Mononuclear cell (primary cell): ENCODE measurements around the gene RPA1. TPM values are rescaled to one million over a fixed set of nuclear protein-coding genes. Genes with fewer than 3 reads are reported as not detected.

Experiments
- H3K27me3 ChIP-seq: 2 replicates; pipeline ENCODE4 v1.6.0; 2011; ENCODE audit warnings: low read length, control low read depth; ENCODE audit not compliant: insufficient read depth
- H3K4me1 ChIP-seq: 2 replicates; pipeline ENCODE4 v1.5.1; 2011; ENCODE audit warnings: mild to moderate bottlenecking, low read length, control low read depth; ENCODE audit not compliant: insufficient read depth
- H3K4me3 ChIP-seq: 2 replicates; pipeline ENCODE4 v1.5.1; 2011; ENCODE audit warnings: mild to moderate bottlenecking, low read length, moderate library complexity
- H3K9me3 ChIP-seq: 2 replicates; pipeline ENCODE4 v1.5.1; 2011; ENCODE audit warnings: low read depth, mild to moderate bottlenecking, control low read depth, low read length
- total RNA-seq: library from RNA; depleted of rRNA; stranded (reverse); fragments of >200 nt; gene quantifications from one replicate; pipeline ENCODE4 v1.2.3, GENCODE V29; 2012

The RPA1 gene
- total RNA-seq, 1 donor, result 21.3 TPM

DNA sequence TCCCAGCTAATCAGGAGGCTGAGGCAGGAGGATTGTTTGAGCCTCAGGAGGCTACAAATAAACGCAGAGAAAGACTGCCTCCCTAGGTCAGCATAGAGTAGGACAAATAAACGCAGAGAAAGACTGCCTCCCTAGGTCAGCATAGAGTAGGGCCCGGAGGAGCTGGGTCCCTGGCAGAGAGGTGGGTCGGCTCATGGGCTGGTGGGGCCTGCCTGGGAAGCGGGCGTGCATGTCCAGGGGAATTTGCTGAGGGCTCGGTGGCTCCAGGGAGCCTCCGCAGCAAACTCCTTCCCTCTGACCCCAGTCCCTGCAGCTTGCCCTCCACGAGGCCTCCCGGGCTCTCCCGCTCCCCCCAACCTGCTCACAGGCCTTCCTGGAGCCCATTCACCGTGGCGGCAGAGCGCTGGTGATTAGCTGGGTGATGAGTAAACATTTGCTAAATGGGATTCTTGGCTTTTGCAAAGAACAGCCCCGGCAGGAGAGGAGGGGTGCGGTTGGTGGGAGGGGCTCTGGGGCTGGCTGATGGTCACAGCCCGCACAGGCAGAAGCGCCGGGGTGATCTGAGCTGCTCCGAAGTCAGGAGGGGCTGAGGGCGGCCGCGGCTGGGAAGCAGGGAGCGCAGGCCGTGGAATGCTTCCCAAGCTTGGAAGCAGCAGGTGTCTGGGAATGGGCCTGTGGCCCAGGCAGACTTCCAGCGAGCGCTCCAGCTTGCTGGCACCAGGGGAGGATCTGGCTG, 102.2 kb downstream of the RPA1 start:
- Histone ChIP-seq H3K27me3 (no peaks in the 10 kb centered on the region), H3K9me3 (no peaks in the 10 kb centered on the region), H3K4me3 (no peak overlapping the region), H3K4me1 (no peaks in the 10 kb centered on the region)

DNA sequence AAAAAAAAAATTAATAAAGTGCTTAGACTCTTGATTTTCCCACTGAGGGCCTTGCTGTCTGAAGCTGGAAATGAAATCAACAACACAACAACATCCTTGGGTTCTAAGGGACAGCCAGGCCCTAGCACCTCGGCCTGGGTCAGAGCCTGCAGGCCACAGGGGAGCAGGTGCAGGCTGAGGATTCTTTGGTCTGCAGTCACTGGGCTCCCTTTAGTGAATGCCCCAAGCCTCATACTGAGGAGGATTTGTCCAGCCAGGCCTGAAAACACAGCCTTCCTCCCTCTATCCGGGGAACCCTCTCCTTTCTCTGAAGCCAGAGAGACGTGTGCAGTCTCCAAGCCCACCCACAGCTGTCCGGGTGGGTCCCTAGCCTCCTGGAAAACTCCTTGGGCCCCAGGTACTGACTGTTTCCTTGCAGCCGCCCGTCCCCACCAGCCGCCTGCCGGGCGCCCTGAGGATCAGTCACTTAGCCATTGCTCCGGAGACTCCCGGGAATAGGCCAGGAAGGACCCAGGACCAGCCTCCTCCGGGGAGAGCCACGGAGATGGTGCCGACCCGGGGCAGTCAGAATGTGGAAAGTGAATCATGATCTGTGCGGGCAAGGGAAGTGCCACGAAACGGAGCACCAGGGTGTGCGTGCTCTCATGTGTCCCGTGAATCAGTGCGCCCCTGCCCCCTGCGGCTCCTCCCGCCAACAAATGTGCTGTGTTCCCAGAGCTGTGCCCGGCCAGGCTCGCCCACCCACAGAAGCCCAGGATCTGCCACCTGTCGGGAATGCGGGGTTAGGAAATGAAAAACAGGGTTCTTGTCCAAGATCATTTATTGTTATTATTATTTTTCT, 104.3 kb downstream of the RPA1 start:
- Histone ChIP-seq H3K27me3 (no peaks in the 10 kb centered on the region), H3K4me1 (no peaks in the 10 kb centered on the region), H3K9me3 (no peaks in the 10 kb centered on the region), H3K4me3 (no peak overlapping the region)

GRCh38 chr17:1934901-1935300, 105.1 kb downstream of the RPA1 start:
- no peaks in the 10 kb centered on the region for H3K27me3 ChIP-seq
- H3K4me3 ChIP-seq, result no peak overlapping the region
- no peaks in the 10 kb centered on the region for H3K4me1 ChIP-seq
- H3K9me3 ChIP-seq, result no peaks in the 10 kb centered on the region

DNA sequence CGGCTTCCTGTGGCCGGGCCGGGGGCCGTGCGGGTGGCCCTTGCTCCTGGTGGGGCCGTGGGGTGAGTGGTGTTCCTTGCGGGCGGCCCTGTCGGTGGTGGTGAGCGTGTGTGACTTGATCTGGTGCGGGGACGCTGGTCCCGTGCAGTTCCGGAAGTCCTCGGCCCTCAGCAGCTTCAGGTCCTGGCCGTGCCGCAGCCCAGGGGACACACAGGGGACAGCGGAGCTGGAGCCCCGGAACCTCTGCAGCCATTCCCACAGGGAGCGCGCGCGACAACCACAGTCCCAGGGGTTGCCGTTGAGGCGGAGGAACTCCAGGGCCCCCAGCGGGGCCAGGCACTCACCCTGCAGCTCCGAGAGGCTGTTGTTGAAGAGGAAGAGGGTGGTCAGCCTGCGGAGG, 107.0 kb downstream of the RPA1 start:
- no peak overlapping the region for H3K4me3 ChIP-seq
- H3K4me1 ChIP-seq, result no peaks in the 10 kb centered on the region
- no peaks in the 10 kb centered on the region for H3K9me3 ChIP-seq
- no peaks in the 10 kb centered on the region for H3K27me3 ChIP-seq

- H3K9me3 ChIP-seq, result no peaks in the 10 kb centered on the region
- no peaks in the 10 kb centered on the region for H3K4me1 ChIP-seq
- H3K27me3 ChIP-seq, result no peaks in the 10 kb centered on the region
- no peak overlapping the region for H3K4me3 ChIP-seq
These were observed 107.7 kb downstream of the RPA1 start for GRCh38 chr17:1937461-1937860.

DNA sequence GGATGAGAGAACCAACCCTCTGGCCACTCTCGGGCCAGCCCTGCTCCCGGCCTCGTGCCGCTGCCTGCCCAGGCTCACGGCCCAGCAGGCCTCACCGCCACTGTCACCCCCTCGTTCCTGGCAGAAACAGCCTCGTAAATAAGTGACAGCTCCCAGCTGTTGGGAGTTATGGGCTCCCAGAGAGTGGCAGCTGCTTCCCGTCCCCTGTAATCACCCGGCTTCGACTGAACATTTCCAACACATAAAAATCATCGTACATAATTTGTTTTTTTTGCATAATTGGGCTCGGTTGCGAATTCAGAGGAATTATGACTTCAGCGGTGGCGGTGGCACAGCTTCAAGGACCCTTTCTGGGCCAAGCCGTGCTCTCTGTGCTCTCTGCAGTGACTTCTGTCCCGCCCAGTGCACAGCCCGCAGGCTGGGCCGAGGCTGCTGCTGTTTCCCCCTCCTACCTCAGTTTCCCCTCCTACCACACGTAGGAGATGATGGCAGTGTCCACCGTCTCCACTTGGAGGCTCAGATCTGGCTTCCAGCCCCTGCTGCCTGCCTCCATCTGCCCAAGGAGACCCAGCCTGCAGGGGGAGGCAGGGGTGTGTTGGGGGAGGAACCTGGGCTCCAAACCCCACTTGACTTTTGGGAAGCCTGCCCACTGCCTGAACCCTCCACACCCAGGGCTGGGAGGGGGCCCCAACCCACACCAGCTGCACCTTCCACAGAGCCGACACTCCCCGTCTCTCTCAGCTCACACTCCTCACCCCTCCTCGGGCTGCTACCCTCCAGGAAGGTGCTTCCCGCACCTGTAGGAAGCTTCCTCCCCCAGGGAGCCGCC, 110.4 kb downstream of the RPA1 start:
- no peaks in the 10 kb centered on the region for H3K4me1 ChIP-seq
- no peaks in the 10 kb centered on the region for H3K27me3 ChIP-seq
- H3K9me3 ChIP-seq, result no peaks in the 10 kb centered on the region
- H3K4me3 ChIP-seq, result no peak overlapping the region

DNA sequence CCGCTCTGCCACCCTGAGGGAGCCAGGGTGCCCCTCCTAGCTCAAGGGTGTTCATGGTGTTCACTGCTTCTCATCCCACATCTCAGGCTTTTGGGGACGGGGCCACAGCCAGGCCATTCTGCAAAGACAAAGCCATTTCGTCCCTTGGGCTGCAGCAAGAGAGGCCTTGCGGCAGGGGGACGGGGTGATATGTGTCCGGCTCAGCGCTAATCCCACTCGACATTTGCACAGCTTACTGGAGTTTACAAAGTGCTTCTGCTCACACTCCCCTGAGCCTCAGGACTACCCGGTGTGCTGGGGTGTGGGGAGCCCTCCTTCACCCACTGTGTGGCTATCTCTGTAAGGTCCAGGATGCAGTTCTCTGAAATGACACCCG, 111.0 kb downstream of the RPA1 start:
- Histone ChIP-seq H3K4me1 (no peaks in the 10 kb centered on the region), H3K4me3 (no peak overlapping the region), H3K27me3 (no peaks in the 10 kb centered on the region), H3K9me3 (no peaks in the 10 kb centered on the region)

DNA sequence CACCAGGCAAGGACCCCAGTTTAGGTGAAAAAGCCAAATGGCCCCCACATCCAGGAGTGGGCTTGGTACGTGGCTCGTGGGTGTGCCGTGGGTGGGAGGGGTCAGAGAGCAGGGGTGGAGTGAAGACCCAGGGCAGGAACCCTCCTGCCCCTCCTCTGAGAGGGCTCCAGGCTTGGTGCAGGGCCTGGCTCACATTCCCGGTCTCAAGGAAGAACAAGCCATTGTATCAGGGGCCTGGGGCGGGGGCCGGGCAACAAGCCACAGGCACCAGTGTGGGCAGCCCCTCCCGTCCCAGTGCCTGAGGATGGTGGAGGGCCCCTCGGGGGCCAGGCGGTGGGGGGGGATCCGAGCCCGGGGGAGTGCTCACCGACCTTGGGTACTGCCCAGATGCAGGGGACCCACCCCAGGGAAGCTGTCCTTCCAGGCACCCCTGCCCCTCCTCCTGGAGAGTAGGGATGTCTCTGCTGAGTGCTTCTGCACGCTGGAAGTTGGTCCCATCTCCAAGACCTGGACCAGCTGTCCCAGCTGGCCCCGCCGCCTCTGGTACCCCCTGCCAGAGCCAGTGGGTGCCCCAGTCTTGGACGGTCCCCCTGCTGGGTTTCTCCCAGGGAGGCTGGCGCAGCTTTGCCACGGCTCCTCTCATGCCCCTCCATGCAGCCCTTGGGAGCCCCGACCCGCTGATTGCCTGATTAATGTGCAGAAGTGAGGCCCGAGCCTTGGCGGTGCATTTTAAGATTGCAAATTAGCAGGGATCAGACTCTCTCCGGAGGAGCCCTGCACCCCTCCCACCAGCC, 111.7 kb downstream of the RPA1 start:
- Histone ChIP-seq H3K4me1 (no peaks in the 10 kb centered on the region), H3K27me3 (no peaks in the 10 kb centered on the region), H3K4me3 (no peak overlapping the region), H3K9me3 (no peaks in the 10 kb centered on the region)

DNA sequence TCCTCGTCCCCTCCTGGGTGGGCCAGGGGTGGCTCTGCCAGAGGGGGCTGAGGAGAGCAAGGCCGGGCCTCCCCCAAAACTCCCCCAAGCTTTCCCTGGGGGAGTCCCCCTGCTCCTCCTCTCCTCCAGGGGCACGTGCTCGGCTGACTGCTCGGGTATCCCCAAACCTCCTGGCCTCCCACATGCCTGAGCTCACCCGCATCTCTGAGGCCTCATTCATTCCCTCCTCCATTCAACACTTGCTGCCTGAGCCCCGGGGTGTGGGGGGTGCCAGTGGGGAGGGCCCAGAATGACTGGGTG, 112.2 kb downstream of the RPA1 start:
- Histone ChIP-seq H3K4me1 (no peaks in the 10 kb centered on the region), H3K9me3 (no peaks in the 10 kb centered on the region), H3K4me3 (no peak overlapping the region), H3K27me3 (no peaks in the 10 kb centered on the region)

DNA sequence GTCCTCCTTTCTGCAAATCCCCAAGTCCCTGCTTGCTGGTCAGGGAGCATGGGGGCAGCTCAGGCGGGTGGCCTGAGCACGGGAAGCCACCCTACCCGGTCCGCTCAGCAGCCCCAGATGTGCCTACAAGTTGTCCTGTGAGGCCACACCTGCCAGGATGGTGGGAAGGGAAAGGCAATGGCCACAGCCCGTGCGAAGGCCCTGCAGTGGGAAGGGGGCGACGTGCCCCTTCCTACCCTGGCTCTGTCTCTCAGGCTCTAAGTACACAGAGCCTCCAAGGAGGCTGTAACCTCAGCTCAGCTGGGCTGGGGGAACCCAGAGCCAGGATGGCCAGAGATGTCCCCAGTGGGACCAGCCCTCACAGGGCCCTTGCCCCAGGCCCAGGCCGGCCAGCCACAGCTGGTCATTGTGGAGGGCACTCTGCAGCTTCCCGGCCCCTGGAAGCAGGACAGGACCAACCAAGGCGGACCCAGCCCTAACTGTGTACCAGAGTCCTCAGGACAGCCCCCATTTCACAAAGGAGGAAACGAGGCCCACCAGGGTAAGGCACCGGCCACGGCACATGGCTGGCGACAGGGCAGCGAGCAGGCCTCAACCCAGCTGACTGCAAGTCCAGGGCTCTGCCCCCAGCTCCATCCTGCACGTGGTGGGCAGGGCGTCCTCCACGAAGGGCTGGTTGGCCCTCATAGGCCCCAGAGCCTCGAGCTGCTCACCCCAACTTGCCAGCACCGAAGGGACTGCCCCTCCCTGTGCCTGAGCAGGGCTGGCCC, 113.0 kb downstream of the RPA1 start:
- H3K9me3 ChIP-seq, result no peaks in the 10 kb centered on the region
- H3K4me1 ChIP-seq, result no peaks in the 10 kb centered on the region
- no peaks in the 10 kb centered on the region for H3K27me3 ChIP-seq
- no peak overlapping the region for H3K4me3 ChIP-seq

- Histone ChIP-seq H3K4me3 (no peak overlapping the region), H3K4me1 (no peaks in the 10 kb centered on the region), H3K9me3 (no peaks in the 10 kb centered on the region), H3K27me3 (no peaks in the 10 kb centered on the region)
These were observed 113.6 kb downstream of the RPA1 start for GRCh38 chr17:1943436-1943831.

DNA sequence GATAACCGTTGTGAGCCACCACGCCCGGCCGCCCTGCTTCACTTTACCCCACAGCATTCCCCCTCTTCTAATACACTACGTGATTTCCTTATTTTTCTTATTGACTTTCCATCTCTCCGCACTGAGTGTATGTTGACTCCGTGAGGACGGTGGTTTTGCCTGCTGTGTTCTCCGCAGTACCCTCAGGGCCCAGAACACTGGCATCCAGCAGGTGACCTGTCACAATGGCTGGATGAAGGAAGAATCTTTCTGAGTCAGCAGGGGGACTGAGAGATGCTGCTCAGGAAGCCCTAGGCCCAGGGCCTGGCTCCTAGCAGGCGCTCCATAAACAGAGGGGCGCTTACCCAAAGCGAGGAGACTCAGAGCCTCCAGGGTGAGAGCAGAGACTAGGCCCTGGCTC, 115.8 kb downstream of the RPA1 start:
- Histone ChIP-seq H3K4me3 (no peak overlapping the region), H3K9me3 (no peaks in the 10 kb centered on the region), H3K27me3 (no peaks in the 10 kb centered on the region), H3K4me1 (no peaks in the 10 kb centered on the region)

DNA sequence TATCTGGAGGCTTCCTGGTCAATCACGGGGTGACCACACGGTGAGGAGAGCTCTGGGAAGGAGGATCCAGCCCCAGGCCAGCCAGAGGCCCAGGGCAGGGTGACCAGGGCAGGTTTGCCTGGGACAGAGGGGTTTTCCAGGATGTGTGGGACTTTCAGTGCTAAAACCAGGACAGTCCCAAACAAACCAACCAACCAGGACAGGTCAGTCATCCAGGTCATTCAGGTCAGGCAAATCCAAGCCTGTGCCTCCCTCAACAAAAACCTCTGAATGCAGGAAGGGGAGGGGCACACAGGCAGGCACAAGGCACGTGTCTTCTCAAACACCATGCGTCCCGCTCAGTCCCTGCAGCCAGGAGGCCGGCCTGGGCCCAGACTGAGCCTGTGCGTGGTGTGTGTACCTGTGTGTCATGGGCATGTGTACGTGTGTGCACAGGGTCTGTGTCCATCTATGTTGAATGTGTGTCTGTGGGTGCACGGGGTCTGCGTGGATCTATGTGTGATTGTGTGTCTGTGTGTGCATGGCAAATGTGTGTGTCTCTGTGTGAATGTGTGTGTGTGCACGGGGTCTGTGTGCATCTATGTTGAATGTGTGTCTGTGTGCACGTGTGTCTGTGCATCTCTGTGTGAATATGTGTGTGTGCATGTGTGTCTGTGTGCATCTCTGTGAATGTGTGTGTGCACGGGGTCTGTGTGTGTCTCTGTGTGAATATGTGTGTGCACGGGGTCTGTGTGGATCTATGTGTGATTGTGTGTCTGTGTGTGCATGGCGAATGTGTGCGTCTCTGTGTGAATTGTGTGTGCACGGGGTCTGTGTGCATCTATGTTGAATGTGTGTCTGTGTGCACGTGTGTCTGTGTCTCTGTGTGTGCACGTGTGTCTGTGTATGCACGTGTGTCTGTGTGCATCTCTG, 116.5 kb downstream of the RPA1 start:
- Histone ChIP-seq H3K9me3 (no peaks in the 10 kb centered on the region), H3K4me1 (no peaks in the 10 kb centered on the region), H3K4me3 (no peak overlapping the region), H3K27me3 (no peaks in the 10 kb centered on the region)
